Measurements from ENCODE around the gene ITCH. TPM values are rescaled to one million over a fixed set of nuclear protein-coding genes. Genes with fewer than 3 reads are reported as not detected.
"Not testable (repeated sequence)": the region's sequence is repeated elsewhere in the genome, so short reads cannot be mapped to it uniquely, and the experiment has no call there.

The ITCH gene
- total and polyA plus RNA-seq, 11 donors = 6.0 to 49.0 (median 39.5) TPM

GRCh38 chr20:34343458-34344211 is 19.4 kb upstream of the ITCH start:
- 77 to 85% (median 79%) methylated on average over 10 of the region's 10 CpGs for WGBS, 4 donors

DNA sequence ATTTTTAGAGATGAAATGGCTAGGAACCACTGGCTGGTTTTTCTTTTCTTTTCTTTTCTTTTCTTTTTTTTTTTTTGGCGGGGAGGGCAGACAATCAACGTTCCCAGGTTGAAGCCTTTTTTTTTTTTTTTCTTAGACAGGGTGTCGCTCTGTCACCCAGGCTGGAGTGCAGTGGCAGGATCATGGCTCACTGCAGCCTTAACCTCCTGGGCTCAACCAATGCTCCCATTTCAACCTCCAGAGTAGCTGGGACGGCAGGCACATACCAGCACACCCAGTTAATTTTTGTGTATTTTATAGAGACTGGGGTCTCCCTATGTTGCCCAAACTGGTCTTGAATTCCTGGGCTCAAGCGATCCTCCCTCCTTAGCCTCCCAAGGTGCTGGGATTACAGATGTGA is 18.8 kb upstream of the ITCH start:
- Histone ChIP-seq H3K27ac (no peak overlapping the region), H3K9me3 (no peaks in the 10 kb centered on the region), H3K27me3 (no peaks in the 10 kb centered on the region), H3K4me3 (no peak overlapping the region), H3K4me1 (no peaks in the 10 kb centered on the region), H3K36me3 (no peaks in the 10 kb centered on the region)
- 86 to 92% (median 89%) methylated on average over 5 of the region's 5 CpGs for WGBS, 4 donors
- TF ChIP-seq POLR2A (IDR thresholded peaks at IDR 0.05) = no peak
- TF ChIP-seq, protein P1, sequence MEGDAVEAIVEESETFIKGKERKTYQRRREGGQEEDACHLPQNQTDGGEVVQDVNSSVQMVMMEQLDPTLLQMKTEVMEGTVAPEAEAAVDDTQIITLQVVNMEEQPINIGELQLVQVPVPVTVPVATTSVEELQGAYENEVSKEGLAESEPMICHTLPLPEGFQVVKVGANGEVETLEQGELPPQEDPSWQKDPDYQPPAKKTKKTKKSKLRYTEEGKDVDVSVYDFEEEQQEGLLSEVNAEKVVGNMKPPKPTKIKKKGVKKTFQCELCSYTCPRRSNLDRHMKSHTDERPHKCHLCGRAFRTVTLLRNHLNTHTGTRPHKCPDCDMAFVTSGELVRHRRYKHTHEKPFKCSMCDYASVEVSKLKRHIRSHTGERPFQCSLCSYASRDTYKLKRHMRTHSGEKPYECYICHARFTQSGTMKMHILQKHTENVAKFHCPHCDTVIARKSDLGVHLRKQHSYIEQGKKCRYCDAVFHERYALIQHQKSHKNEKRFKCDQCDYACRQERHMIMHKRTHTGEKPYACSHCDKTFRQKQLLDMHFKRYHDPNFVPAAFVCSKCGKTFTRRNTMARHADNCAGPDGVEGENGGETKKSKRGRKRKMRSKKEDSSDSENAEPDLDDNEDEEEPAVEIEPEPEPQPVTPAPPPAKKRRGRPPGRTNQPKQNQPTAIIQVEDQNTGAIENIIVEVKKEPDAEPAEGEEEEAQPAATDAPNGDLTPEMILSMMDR (IDR thresholded peaks at IDR 0.05) = no peak
- DNase-seq (no peak), ATAC-seq (no peak)
- intact Hi-C loops (cut with DNase I) = no loop called here

More at GRCh38 chr20:34343458-34344211, 19.4 kb upstream of the ITCH start:
- ATAC-seq (no peak), DNase-seq (no peak)
- H3K27me3 ChIP-seq = no peaks in the 10 kb centered on the region
- intact Hi-C loops (cut with DNase I) = no loop called here
- H3K4me3 ChIP-seq = no peak overlapping the region
- no peaks in the 10 kb centered on the region for H3K36me3 ChIP-seq
- H3K4me1 ChIP-seq = no peaks in the 10 kb centered on the region
- no peak overlapping the region for H3K27ac ChIP-seq
- no peak for TF ChIP-seq POLR2A (IDR thresholded peaks at IDR 0.05)
- TF ChIP-seq, protein P1 (IDR thresholded peaks at IDR 0.05) = no peak
- no peaks in the 10 kb centered on the region for H3K9me3 ChIP-seq

GRCh38 chr20:34345402-34345736 is 17.7 kb upstream of the ITCH start:
- ATAC-seq (no peak), DNase-seq (no peak)
- intact Hi-C loops (cut with DNase I) = no loop called here
- no peak for TF ChIP-seq POLR2A (IDR thresholded peaks at IDR 0.05)
- TF ChIP-seq, protein P1 (IDR thresholded peaks at IDR 0.05) = no peak
- Histone ChIP-seq H3K36me3 (no peaks in the 10 kb centered on the region), H3K4me3 (no peak overlapping the region), H3K27ac (no peak overlapping the region), H3K27me3 (no peaks in the 10 kb centered on the region), H3K4me1 (no peaks in the 10 kb centered on the region), H3K9me3 (no peaks in the 10 kb centered on the region)
- WGBS, 4 donors = 92 to 93% (median 92%) methylated on average over 6 of the region's 6 CpGs

DNA sequence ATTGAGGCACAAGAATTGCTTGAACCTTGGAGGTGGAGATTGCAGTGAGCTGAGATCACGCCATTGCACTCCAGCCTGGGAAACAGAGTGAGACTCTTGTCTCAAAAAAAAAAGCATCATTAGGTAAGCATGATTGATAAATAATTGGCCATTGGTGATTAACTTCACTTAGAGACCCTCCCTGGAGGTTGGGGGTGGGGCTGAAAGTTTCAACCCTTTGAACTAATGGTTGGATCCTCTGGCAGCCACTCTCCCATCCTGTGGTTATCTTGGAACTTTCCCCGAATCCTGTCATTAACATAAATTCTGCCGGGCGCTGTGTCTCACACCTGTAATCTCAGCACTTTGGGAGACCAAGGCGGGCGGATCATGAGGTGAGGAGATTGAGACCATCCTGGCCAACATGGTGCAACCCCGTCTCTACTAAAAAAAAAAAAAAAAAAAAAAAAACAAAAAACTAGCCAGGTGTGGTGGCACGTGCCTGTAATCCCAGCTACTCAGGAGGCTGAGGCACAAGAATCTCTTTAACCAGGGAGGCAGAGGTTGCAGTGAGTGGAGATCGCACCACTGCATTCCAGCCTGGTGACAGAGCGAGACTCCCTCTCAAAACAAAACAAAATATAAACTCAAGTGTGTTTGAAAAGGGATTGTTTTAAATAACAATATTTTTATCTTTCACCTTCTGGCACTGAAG is 17.1 kb upstream of the ITCH start:
- intact Hi-C loops (cut with DNase I); H3K4me3 ChIP-seq; H3K4me1 ChIP-seq; H3K27me3 ChIP-seq; H3K36me3 ChIP-seq; DNase-seq; ATAC-seq; H3K27ac ChIP-seq; H3K9me3 ChIP-seq: not testable (repeated sequence)
- WGBS, 4 donors = 83 to 92% (median 89%) methylated on average over 10 of the region's 10 CpGs

- H3K4me3 ChIP-seq; H3K27me3 ChIP-seq; H3K9me3 ChIP-seq; H3K36me3 ChIP-seq; DNase-seq; ATAC-seq; H3K4me1 ChIP-seq; intact Hi-C loops (cut with DNase I); H3K27ac ChIP-seq: not testable (repeated sequence)
- 91 to 95% (median 95%) methylated on average over 9 of the region's 9 CpGs for WGBS, 4 donors
Observed at GRCh38 chr20:34346533-34346865, 16.6 kb upstream of the ITCH start.
